Activated CD8-positive, alpha-beta T cell treated with anti-CD3 and anti-CD28 coated beads, Interleukin-2, amount 10 ng/mL, durations not matched to agents 7 days and 5 days (primary cell): Measurements from ENCODE around the gene ARMC12. TPM values are rescaled to one million over a fixed set of nuclear protein-coding genes. Genes with fewer than 3 reads are reported as not detected.

Experiments used
- ATAC-seq: fragments of 150-1000 bp; cut with Tn5 transposase; one replicate; pipeline ENCODE4 v1.10.0; 2021; ENCODE audit warnings: moderate library complexity
- CTCF ChIA-PET: fragments of 350-600 bp; sonication (Branson Sonifier 250); formaldehyde crosslinking; loops from one replicate; lab custom pipeline; 2021; ENCODE audit warnings: antibody characterized with exemption; lab: Charles Lee
- POLR2A ChIA-PET: fragments of 350-600 bp; sonication (Branson Sonifier 250); formaldehyde crosslinking; loops from one replicate; lab custom pipeline; 2021; ENCODE audit warnings: antibody characterized with exemption; lab: Charles Lee
- DNase-seq: peaks from one replicate; pipeline ENCODE4 v3.0.0-alpha.2; 2020
- H3K27ac Mint-ChIP-seq: one replicate; pipeline ENCODE4 v1.8.0; 2021; ENCODE audit warnings: mild to moderate bottlenecking, mixed read lengths
- H3K27me3 Mint-ChIP-seq: one replicate; pipeline ENCODE4 v1.8.0; 2021; ENCODE audit warnings: low read depth, mixed read lengths
- H3K36me3 Mint-ChIP-seq: one replicate; pipeline ENCODE4 v1.8.0; 2021; ENCODE audit warnings: low read depth, mixed read lengths
- H3K4me1 Mint-ChIP-seq: one replicate; pipeline ENCODE4 v1.8.0; 2021; ENCODE audit warnings: low read depth, mixed read lengths
- H3K4me3 Mint-ChIP-seq: one replicate; pipeline ENCODE4 v1.8.0; 2021; ENCODE audit warnings: mild to moderate bottlenecking, mixed read lengths
- H3K9me3 Mint-ChIP-seq: one replicate; pipeline ENCODE4 v1.8.0; 2022; ENCODE audit warnings: mixed read lengths; ENCODE audit not compliant: insufficient read depth
- total RNA-seq, 2 experiments: library from RNA; stranded (reverse); gene quantifications; one replicate each; pipeline ENCODE4 v1.2.3, GENCODE V29; 2021

ARMC12 gene
- total RNA-seq, 2 experiments from 2014 or later, result 0.37 to 0.45 TPM

DNA sequence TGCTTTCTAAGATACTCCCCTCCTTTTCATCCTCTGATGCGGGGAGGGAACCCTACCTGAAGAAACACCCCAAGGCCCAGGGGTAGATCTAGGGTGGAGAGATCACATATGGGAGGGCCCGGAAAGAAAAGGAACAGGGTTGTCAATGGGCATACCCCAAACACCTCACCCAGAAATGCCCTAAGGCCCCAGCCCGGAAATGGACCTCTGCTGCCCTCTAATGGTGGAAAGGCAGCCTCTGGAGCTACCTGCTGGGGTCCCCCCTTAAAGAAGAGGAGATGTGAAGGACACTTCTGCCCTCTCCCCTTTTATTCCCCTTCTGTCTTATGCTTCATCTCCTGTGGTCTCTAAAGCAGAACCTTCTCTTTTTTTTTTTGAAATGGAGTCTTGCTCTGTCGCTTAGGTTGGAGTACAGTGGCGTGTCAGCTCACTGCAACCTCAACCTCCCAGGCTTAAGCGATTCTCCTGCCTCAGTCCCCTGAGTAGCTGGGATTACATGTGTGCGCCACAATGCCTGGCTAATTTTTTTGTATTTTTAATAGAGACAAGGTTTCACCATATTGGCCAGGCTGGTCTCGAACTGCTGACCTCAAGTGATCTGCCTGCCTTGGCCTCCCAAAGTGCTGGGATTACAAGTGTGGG lies 458 bp upstream of the ARMC12 start:
- H3K4me3 Mint-ChIP-seq, result no peak overlapping the region
- no peaks in the 10 kb centered on the region for H3K27me3 Mint-ChIP-seq
- ChIA-PET POLR2A (interaction anchor here (0.7 to 1.7 kb wide), 8 partner anchors 8 to 266 kb away, joined by 3 to 4 read pairs (median 3); partner anchors contain the start of gene FKBP5), CTCF (interaction anchor here (0.7 to 10.3 kb wide), 52 partner anchors 10 to 443 kb away, joined by 3 to 259 read pairs (median 9); partner anchors contain the start of genes FANCE, FKBP5 and RPL10A)
- peak; percentile 89 for DNase-seq
- H3K9me3 Mint-ChIP-seq, result no peaks in the 10 kb centered on the region
- ATAC-seq, result peak; percentile 29
- no peak overlapping the region for H3K27ac Mint-ChIP-seq
- peaks cover 46% of the 10 kb centered on the region for H3K4me1 Mint-ChIP-seq
- no peaks in the 10 kb centered on the region for H3K36me3 Mint-ChIP-seq

GRCh38 chr6:35737413-35738211 lies 780 bp downstream of the ARMC12 start:
- DNase-seq (no peak), ATAC-seq (peak; percentile 76)
- ChIA-PET CTCF (interaction anchor here (0.6 to 10.3 kb wide), 53 partner anchors 9 to 481 kb away, joined by 3 to 259 read pairs (median 8); partner anchors contain the start of genes FKBP5 and RPL10A), POLR2A (interaction anchor here (1.2 to 1.7 kb wide), 3 partner anchors 51 to 214 kb away, joined by 3 to 4 read pairs (median 4); no protein-coding TSS in a partner anchor)
- peak overlapping the region; percentile 58 for H3K27ac Mint-ChIP-seq
- H3K4me1 Mint-ChIP-seq, result peaks cover 39% of the 10 kb centered on the region
- no peak overlapping the region for H3K4me3 Mint-ChIP-seq
- no peaks in the 10 kb centered on the region for H3K36me3 Mint-ChIP-seq
- no peaks in the 10 kb centered on the region for H3K27me3 Mint-ChIP-seq
- H3K9me3 Mint-ChIP-seq, result no peaks in the 10 kb centered on the region

DNA sequence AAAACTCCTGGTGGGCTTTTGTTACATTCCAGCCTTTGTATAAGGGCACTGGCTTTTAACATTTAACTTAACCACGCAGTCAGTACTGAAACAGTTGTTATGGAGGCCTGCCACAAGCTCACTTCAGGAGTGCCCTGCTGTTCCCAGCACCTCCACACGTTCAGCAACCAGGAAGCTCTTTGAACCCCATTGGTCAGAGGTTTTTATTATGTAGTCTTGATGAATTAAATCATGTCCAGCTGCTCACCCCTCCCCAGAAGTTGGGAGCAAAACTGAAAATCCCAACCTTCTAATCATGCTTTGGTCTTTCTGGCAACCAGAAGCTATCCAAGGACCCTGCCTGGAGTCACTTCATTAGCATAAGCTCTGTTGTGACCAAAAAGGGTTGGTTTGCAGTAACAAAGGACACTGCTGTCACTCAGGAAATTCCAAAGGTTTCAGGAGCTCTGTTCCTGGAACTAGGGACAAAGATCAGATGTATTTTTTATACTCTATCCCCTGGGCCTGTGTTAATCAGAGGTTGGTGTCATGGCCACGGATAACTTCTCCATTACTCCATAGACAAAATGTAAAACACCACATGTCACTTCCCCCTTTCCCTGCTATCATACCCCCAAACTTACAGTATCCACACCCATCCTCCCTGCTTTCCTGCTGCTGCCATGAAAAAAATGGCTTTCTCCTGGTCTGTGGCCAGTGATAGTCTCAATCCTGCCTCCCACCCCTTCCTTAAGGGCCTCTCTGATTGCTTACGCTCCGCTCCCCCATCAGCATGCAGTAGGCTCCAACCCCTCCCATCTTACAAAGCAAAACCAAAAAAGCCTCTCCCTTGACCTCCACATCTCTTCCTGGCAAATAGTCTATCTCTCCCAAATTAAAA lies 3.1 kb downstream of the ARMC12 start:
- DNase-seq (no peak), ATAC-seq (no peak)
- no peak overlapping the region for H3K4me3 Mint-ChIP-seq
- no peaks in the 10 kb centered on the region for H3K27me3 Mint-ChIP-seq
- POLR2A ChIA-PET, result no interaction called here
- H3K4me1 Mint-ChIP-seq, result peaks cover 23% of the 10 kb centered on the region
- H3K36me3 Mint-ChIP-seq, result no peaks in the 10 kb centered on the region
- CTCF ChIA-PET, result interaction anchor here (0.9 to 10.3 kb wide), 8 partner anchors 111 to 217 kb away, joined by 3 to 259 read pairs (median 17); no protein-coding TSS in a partner anchor
- no peak overlapping the region for H3K27ac Mint-ChIP-seq
- no peaks in the 10 kb centered on the region for H3K9me3 Mint-ChIP-seq

- no peak for DNase-seq
- no peaks in the 10 kb centered on the region for H3K27me3 Mint-ChIP-seq
- ChIA-PET POLR2A (no interaction called here), CTCF (no interaction called here)
- H3K4me1 Mint-ChIP-seq, result peaks cover under 1% of the 10 kb centered on the region
- H3K27ac Mint-ChIP-seq, result no peak overlapping the region
- peaks cover 4% of the 10 kb centered on the region for H3K9me3 Mint-ChIP-seq
- no peak for ATAC-seq
- H3K4me3 Mint-ChIP-seq, result no peak overlapping the region
- H3K36me3 Mint-ChIP-seq, result no peaks in the 10 kb centered on the region
Measured at GRCh38 chr6:35742842-35743241, 6.0 kb downstream of the ARMC12 start.

GRCh38 chr6:35745509-35745908 lies 8.7 kb downstream of the ARMC12 start:
- Mint-ChIP-seq H3K27ac (no peak overlapping the region), H3K27me3 (no peaks in the 10 kb centered on the region), H3K9me3 (peaks cover 5% of the 10 kb centered on the region), H3K4me1 (no peaks in the 10 kb centered on the region), H3K36me3 (peaks cover 2% of the 10 kb centered on the region), H3K4me3 (no peak overlapping the region)
- DNase-seq (no peak), ATAC-seq (no peak)
- POLR2A ChIA-PET, result no interaction called here
- CTCF ChIA-PET, result no interaction called here

GRCh38 chr6:35746516-35746915 lies 9.7 kb downstream of the ARMC12 start:
- H3K4me1 Mint-ChIP-seq, result no peaks in the 10 kb centered on the region
- H3K27ac Mint-ChIP-seq, result no peak overlapping the region
- no peak for DNase-seq
- ChIA-PET POLR2A (no interaction called here), CTCF (interaction anchor here (1.2 kb wide), 1 partner anchor 10 kb away, joined by 7 read pairs; the partner anchor contains the start of gene ARMC12)
- no peaks in the 10 kb centered on the region for H3K27me3 Mint-ChIP-seq
- peaks cover 2% of the 10 kb centered on the region for H3K36me3 Mint-ChIP-seq
- H3K4me3 Mint-ChIP-seq, result no peak overlapping the region
- ATAC-seq, result no peak
- peaks cover 5% of the 10 kb centered on the region for H3K9me3 Mint-ChIP-seq

- no peaks in the 10 kb centered on the region for H3K4me1 Mint-ChIP-seq
- H3K36me3 Mint-ChIP-seq, result peaks cover 2% of the 10 kb centered on the region
- POLR2A ChIA-PET, result no interaction called here
- CTCF ChIA-PET, result no interaction called here
- H3K27me3 Mint-ChIP-seq, result no peaks in the 10 kb centered on the region
- H3K27ac Mint-ChIP-seq, result no peak overlapping the region
- ATAC-seq, result no peak
- DNase-seq, result no peak
- no peak overlapping the region for H3K4me3 Mint-ChIP-seq
- H3K9me3 Mint-ChIP-seq, result peaks cover 5% of the 10 kb centered on the region
Measured at GRCh38 chr6:35747877-35748276, 11.0 kb downstream of the ARMC12 start.

DNA sequence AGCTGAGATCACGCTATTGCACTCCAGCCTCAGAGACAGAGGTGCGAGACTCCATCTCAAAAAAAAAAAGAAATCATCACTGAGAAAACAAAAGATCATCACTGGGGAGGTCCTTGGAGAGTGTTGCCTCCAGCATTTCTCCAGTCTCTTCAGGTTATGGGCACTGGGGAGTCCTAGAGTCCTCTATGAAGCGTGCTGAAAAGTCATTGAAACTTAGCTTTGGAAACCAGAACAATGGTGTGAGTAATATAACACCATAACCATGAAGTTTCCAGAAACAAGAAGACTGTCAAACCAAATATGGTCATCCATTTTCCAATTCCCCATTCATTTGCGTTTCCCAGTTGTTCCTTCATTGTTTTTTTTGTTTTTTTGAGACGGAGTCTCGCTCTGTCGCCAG lies 13.7 kb downstream of the ARMC12 start:
- ATAC-seq (no peak), DNase-seq (no peak)
- ChIA-PET CTCF (interaction anchor here (0.8 to 2.3 kb wide), 3 partner anchors 14 to 228 kb away, joined by 3 to 9 read pairs (median 5); partner anchors contain the start of gene ARMC12), POLR2A (no interaction called here)
- Mint-ChIP-seq H3K4me3 (no peak overlapping the region), H3K9me3 (peaks cover 5% of the 10 kb centered on the region), H3K27me3 (no peaks in the 10 kb centered on the region), H3K27ac (no peak overlapping the region), H3K4me1 (peaks cover 9% of the 10 kb centered on the region), H3K36me3 (peaks cover 2% of the 10 kb centered on the region)

- H3K4me1 Mint-ChIP-seq, result peaks cover 9% of the 10 kb centered on the region
- H3K36me3 Mint-ChIP-seq, result peaks cover 2% of the 10 kb centered on the region
- H3K4me3 Mint-ChIP-seq, result no peak overlapping the region
- H3K27ac Mint-ChIP-seq, result no peak overlapping the region
- ChIA-PET CTCF (interaction anchor here (2.3 kb wide), 1 partner anchor 15 kb away, joined by 9 read pairs; the partner anchor contains the start of gene ARMC12), POLR2A (no interaction called here)
- DNase-seq (no peak), ATAC-seq (no peak)
- peaks cover 5% of the 10 kb centered on the region for H3K9me3 Mint-ChIP-seq
- H3K27me3 Mint-ChIP-seq, result no peaks in the 10 kb centered on the region
Measured at GRCh38 chr6:35751594-35751993, 14.8 kb downstream of the ARMC12 start.

DNA sequence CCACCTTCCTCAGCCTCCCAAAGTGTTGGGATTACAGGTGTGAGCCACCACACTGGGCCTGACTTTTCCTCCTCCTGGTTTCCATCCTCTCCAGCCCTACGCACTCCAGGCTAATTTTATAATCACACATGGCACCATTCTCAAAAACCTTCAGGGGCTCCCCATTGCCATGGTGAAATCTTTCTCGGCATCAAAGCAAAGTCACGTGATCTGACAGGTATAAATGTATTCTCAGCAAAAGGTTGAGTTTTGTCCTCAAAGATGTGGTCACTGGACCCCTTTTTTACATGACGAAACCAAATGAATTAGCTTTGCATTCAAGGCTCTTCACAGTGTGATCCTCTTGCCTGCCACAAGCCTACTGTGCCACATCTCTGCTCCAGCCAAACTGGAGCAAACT lies 15.5 kb downstream of the ARMC12 start:
- ChIA-PET POLR2A (no interaction called here), CTCF (no interaction called here)
- no peak overlapping the region for H3K27ac Mint-ChIP-seq
- no peak overlapping the region for H3K4me3 Mint-ChIP-seq
- peaks cover 2% of the 10 kb centered on the region for H3K36me3 Mint-ChIP-seq
- DNase-seq (no peak), ATAC-seq (no peak)
- H3K27me3 Mint-ChIP-seq, result peaks cover under 1% of the 10 kb centered on the region
- H3K9me3 Mint-ChIP-seq, result peaks cover 5% of the 10 kb centered on the region
- peaks cover 9% of the 10 kb centered on the region for H3K4me1 Mint-ChIP-seq
